ENCODE measurements around the gene ROPN1B.
"Not testable (repeated sequence)": the region's sequence is repeated elsewhere in the genome, so short reads cannot be mapped to it uniquely, and the experiment has no call there.

GRCh38 chr3:125931355-125931880, 37.6 kb upstream of the ROPN1B start:
- TF ChIP-seq, protein P1, sequence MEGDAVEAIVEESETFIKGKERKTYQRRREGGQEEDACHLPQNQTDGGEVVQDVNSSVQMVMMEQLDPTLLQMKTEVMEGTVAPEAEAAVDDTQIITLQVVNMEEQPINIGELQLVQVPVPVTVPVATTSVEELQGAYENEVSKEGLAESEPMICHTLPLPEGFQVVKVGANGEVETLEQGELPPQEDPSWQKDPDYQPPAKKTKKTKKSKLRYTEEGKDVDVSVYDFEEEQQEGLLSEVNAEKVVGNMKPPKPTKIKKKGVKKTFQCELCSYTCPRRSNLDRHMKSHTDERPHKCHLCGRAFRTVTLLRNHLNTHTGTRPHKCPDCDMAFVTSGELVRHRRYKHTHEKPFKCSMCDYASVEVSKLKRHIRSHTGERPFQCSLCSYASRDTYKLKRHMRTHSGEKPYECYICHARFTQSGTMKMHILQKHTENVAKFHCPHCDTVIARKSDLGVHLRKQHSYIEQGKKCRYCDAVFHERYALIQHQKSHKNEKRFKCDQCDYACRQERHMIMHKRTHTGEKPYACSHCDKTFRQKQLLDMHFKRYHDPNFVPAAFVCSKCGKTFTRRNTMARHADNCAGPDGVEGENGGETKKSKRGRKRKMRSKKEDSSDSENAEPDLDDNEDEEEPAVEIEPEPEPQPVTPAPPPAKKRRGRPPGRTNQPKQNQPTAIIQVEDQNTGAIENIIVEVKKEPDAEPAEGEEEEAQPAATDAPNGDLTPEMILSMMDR (IDR thresholded peaks at IDR 0.05): not testable (repeated sequence)
- not testable (repeated sequence) for TF ChIP-seq EP300, POLR2AphosphoS5, POLR2A (IDR thresholded peaks at IDR 0.05)
